ENCODE data around the gene KAZN.

The KAZN gene

DNA sequence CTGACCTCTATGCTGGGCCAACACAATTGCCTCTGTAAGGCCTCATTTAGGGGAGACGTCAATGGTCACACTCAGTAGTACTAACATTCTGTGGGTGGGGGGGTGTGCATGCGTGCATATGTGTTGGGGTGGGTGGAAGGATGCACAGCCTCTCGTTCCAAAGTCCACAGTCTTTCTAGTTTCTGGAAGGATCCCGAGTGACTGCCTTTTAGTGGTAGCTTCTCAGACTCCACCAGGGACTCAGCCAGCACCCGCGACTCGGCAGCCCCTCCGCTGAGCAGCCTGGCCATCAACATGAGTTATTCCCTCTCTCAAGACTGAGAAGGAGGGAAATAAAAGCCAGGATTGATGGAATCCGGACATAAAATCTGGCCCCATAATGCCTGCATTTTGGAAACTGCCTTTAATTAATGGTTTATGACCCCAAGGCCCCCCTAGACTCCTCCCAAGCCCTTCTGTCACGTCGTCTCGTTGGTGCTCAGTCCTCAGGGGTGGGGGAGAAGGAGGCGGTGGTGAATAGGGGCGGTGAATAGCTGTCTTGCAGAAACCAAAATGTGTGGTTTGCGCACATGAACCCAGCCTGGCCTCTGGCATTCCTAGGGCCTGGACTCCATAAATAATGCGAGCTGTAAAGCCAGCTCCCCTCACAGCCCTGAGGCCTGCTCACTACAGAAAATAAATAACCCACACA lies 489.9 kb downstream of the KAZN start:
- no peak overlapping the region for H3K4me3 ChIP-seq (ENCODE audit: low read depth, low read length)
- no peak for TF ChIP-seq CTCF (IDR thresholded peaks at IDR 0.05; ENCODE audit: low read depth, low read length)

- TF ChIP-seq CTCF (IDR thresholded peaks at IDR 0.05; ENCODE audit: low read depth, low read length), result no peak
Measured at GRCh38 chr1:15089258-15089992, 490.9 kb downstream of the KAZN start.

DNA sequence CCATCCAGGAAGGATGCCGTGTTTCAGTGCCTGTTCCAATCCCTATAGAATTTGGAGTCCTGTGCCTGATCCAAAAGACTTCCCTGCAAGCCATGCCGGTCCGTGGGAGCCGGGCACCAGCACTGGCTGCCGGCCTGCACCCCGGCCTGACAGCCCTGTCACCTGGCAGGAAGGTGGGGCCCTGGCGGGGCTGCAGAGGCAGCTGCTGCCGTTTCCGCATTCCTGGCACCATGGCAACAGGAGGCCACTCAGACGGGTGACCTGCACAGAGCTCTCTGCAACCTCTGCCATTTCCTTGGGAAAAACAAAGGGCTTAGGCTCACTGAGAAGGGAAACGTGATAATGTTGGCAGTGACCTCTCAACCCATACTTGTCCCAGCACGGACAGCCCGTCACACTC lies 491.9 kb downstream of the KAZN start:
- H3K4me3 ChIP-seq (ENCODE audit: low read depth, low read length), result no peak overlapping the region
- no peak for TF ChIP-seq CTCF (IDR thresholded peaks at IDR 0.05; ENCODE audit: low read depth, low read length)

More at GRCh38 chr1:15089258-15089992, 490.9 kb downstream of the KAZN start:
- no peak overlapping the region for H3K4me3 ChIP-seq (ENCODE audit: low read depth, low read length)

GRCh38 chr1:15094056-15094455 lies 495.6 kb downstream of the KAZN start:
- H3K4me3 ChIP-seq (ENCODE audit: low read depth, low read length), result no peak overlapping the region
- no peak for TF ChIP-seq CTCF (IDR thresholded peaks at IDR 0.05; ENCODE audit: low read depth, low read length)

- TF ChIP-seq CTCF (IDR thresholded peaks at IDR 0.05; ENCODE audit: low read depth, low read length), result no peak
Measured at GRCh38 chr1:15094719-15095495, 496.4 kb downstream of the KAZN start.

GRCh38 chr1:15095496-15095875 lies 497.0 kb downstream of the KAZN start:
- H3K4me3 ChIP-seq (ENCODE audit: low read depth, low read length), result no peak overlapping the region
- TF ChIP-seq CTCF (IDR thresholded peaks at IDR 0.05; ENCODE audit: low read depth, low read length), result no peak

More at GRCh38 chr1:15094719-15095495, 496.4 kb downstream of the KAZN start:
- H3K4me3 ChIP-seq (ENCODE audit: low read depth, low read length), result no peak overlapping the region
